Osteocyte (in vitro differentiated cells): Measurements from ENCODE around the gene RAG2. TPM values are rescaled to one million over a fixed set of nuclear protein-coding genes. Genes with fewer than 3 reads are reported as not detected.

Experiments
- DNase-seq: peaks from one replicate; pipeline ENCODE4 v3.0.0; 2021; ENCODE audit warnings: mixed read lengths; ENCODE audit not compliant: unreplicated experiment; ENCODE audit errors: extremely low spot score
- H3K27ac Mint-ChIP-seq: one replicate; pipeline ENCODE4 v1.8.0; 2021; ENCODE audit warnings: mild to moderate bottlenecking, mixed read lengths; ENCODE audit not compliant: unreplicated experiment
- H3K27me3 Mint-ChIP-seq: one replicate; pipeline ENCODE4 v1.8.0; 2021; ENCODE audit warnings: mixed read lengths; ENCODE audit not compliant: unreplicated experiment
- H3K36me3 Mint-ChIP-seq: one replicate; pipeline ENCODE4 v1.8.0; 2021; ENCODE audit warnings: mixed read lengths; ENCODE audit not compliant: unreplicated experiment
- H3K4me1 Mint-ChIP-seq: one replicate; pipeline ENCODE4 v1.8.0; 2021; ENCODE audit warnings: mixed read lengths; ENCODE audit not compliant: unreplicated experiment
- H3K4me3 Mint-ChIP-seq: one replicate; pipeline ENCODE4 v1.8.0; 2021; ENCODE audit warnings: mild to moderate bottlenecking, moderate library complexity, mixed read lengths; ENCODE audit not compliant: unreplicated experiment
- H3K9me3 Mint-ChIP-seq: one replicate; pipeline ENCODE4 v1.8.0; 2021; ENCODE audit warnings: mixed read lengths; ENCODE audit not compliant: unreplicated experiment
- CTCF ChIP-seq: fragments of 200-600 bp; sonication (generic); IDR thresholded peaks from 2 replicates; pipeline ENCODE4 v1.5.0; 2021; ENCODE audit warnings: antibody characterized with exemption, mild to moderate bottlenecking, moderate library complexity
- total RNA-seq: library from RNA; stranded (reverse); gene quantifications from 2 replicates; pipeline ENCODE4 v1.2.1, GENCODE V29; 2021

Gene RAG2
- total RNA-seq, 1 donor from 2014 or later, result not detected

GRCh38 chr11:36601155-36601554 is 3.1 kb upstream of the RAG2 start:
- H3K36me3 Mint-ChIP-seq, result no peaks in the 10 kb centered on the region
- H3K9me3 Mint-ChIP-seq, result no peaks in the 10 kb centered on the region
- TF ChIP-seq CTCF, result no peak
- no peak for DNase-seq
- no peak overlapping the region for H3K4me3 Mint-ChIP-seq
- no peaks in the 10 kb centered on the region for H3K27me3 Mint-ChIP-seq
- H3K4me1 Mint-ChIP-seq, result no peaks in the 10 kb centered on the region
- no peak overlapping the region for H3K27ac Mint-ChIP-seq

- DNase-seq, result no peak
- no peaks in the 10 kb centered on the region for H3K27me3 Mint-ChIP-seq
- no peaks in the 10 kb centered on the region for H3K36me3 Mint-ChIP-seq
- H3K4me3 Mint-ChIP-seq, result no peak overlapping the region
- TF ChIP-seq CTCF, result no peak
- H3K9me3 Mint-ChIP-seq, result no peaks in the 10 kb centered on the region
- H3K4me1 Mint-ChIP-seq, result peaks cover 5% of the 10 kb centered on the region
- H3K27ac Mint-ChIP-seq, result no peak overlapping the region
Measured at GRCh38 chr11:36600180-36600579, 2.1 kb upstream of the RAG2 start.

- Mint-ChIP-seq H3K9me3 (no peaks in the 10 kb centered on the region), H3K4me1 (peaks cover 14% of the 10 kb centered on the region), H3K36me3 (no peaks in the 10 kb centered on the region), H3K27ac (no peak overlapping the region), H3K4me3 (no peak overlapping the region), H3K27me3 (peaks cover 6% of the 10 kb centered on the region)
- no peak for TF ChIP-seq CTCF
- no peak for DNase-seq
Measured at GRCh38 chr11:36596880-36597279, 1.2 kb downstream of the RAG2 start.

- no peak for DNase-seq
- H3K4me1 Mint-ChIP-seq, result peaks cover 14% of the 10 kb centered on the region
- H3K4me3 Mint-ChIP-seq, result peak within 1 kb of the TSS; percentile 94
- peaks cover 24% of the 10 kb centered on the region for H3K27me3 Mint-ChIP-seq
- H3K36me3 Mint-ChIP-seq, result no peaks in the 10 kb centered on the region
- TF ChIP-seq CTCF, result no peak
- H3K27ac Mint-ChIP-seq, result peak within 1 kb of the TSS; percentile 73
- no peaks in the 10 kb centered on the region for H3K9me3 Mint-ChIP-seq
Measured at GRCh38 chr11:36594316-36594989, 3.6 kb downstream of the RAG2 start, which contains the start of gene IFTAP. TSS of gene IFTAP (plus strand) at chr11:36594502. CDS start at chr11:36610104, 15,602 bp downstream.

- Mint-ChIP-seq H3K27me3 (peaks cover 44% of the 10 kb centered on the region), H3K36me3 (no peaks in the 10 kb centered on the region)
- TF ChIP-seq CTCF, result no peak
Measured at GRCh38 chr11:36591433-36591832, 6.6 kb downstream of the RAG2 start.

More at GRCh38 chr11:36591433-36591832, 6.6 kb downstream of the RAG2 start:
- Mint-ChIP-seq H3K27ac (no peak overlapping the region), H3K4me3 (no peak overlapping the region), H3K4me1 (peaks cover 14% of the 10 kb centered on the region), H3K9me3 (no peaks in the 10 kb centered on the region)
- DNase-seq, result no peak
